ENCODE results near the gene ZNF451.

Gene ZNF451

GRCh38 chr6:57162028-57162427 lies 72.0 kb downstream of the ZNF451 start:
- DNase-seq, result no peak

GRCh38 chr6:57162516-57162915 lies 72.5 kb downstream of the ZNF451 start:
- no peak for DNase-seq

- no peak for DNase-seq
Observed at GRCh38 chr6:57163956-57164355, 74.0 kb downstream of the ZNF451 start.

- no peak for DNase-seq
Observed at GRCh38 chr6:57165080-57165479, 75.1 kb downstream of the ZNF451 start.

GRCh38 chr6:57172136-57173055 lies 82.4 kb downstream of the ZNF451 start, which contains the start of gene BAG2:
Gene BAG2, plus strand, starts transcription at chr6:57172326. Its CDS starts 372 bp downstream, at chr6:57172698.
- DNase-seq, result peak; percentile 92

GRCh38 chr6:57173056-57173885 lies 83.3 kb downstream of the ZNF451 start:
- peak; percentile 26 for DNase-seq

GRCh38 chr6:57173886-57174510 lies 84.0 kb downstream of the ZNF451 start:
- no peak for DNase-seq

- DNase-seq, result no peak
Observed at GRCh38 chr6:57174511-57174907, 84.5 kb downstream of the ZNF451 start.

GRCh38 chr6:57177545-57178265 lies 87.7 kb downstream of the ZNF451 start:
- no peak for DNase-seq

- DNase-seq, result no peak
Observed at GRCh38 chr6:57180596-57180995, 90.6 kb downstream of the ZNF451 start.

GRCh38 chr6:57182017-57182432 lies 92.0 kb downstream of the ZNF451 start:
- no peak for DNase-seq

GRCh38 chr6:57183336-57183735 lies 93.3 kb downstream of the ZNF451 start:
- no peak for DNase-seq

GRCh38 chr6:57190140-57190539 lies 100.2 kb downstream of the ZNF451 start:
- no peak for DNase-seq

GRCh38 chr6:57193177-57193576 lies 103.2 kb downstream of the ZNF451 start:
- no peak for DNase-seq

- DNase-seq, result no peak
Observed at GRCh38 chr6:57195457-57195856, 105.5 kb downstream of the ZNF451 start.

GRCh38 chr6:57198926-57199636 lies 109.1 kb downstream of the ZNF451 start:
- DNase-seq, result no peak

GRCh38 chr6:57201718-57202117 lies 111.7 kb downstream of the ZNF451 start:
- no peak for DNase-seq

GRCh38 chr6:57205550-57206328 lies 115.8 kb downstream of the ZNF451 start:
- DNase-seq, result no peak

GRCh38 chr6:57207141-57207540 lies 117.2 kb downstream of the ZNF451 start:
- no peak for DNase-seq

GRCh38 chr6:57207872-57208271 lies 117.9 kb downstream of the ZNF451 start:
- no peak for DNase-seq

GRCh38 chr6:57209030-57209429 lies 119.0 kb downstream of the ZNF451 start:
- DNase-seq, result no peak

Data from activated naive CD4-positive, alpha-beta T cell treated with anti-CD3 and anti-CD28 coated beads, Interleukin-2, amount 50 U/mL, for 16 hours (primary cell).